Suprapubic skin (tissue), 4 donors: Measurements from ENCODE around the gene TRIM66.

ENCODE experiments used
- CTCF ChIP-seq, 2 donors: fragments of 200-600 bp in 1 of 2; fragments of 450-650 bp in 1 of 2; sonication (generic) in 1 of 2; IDR thresholded peaks; one replicate each; pipeline ENCODE4 v1.5.1; 2016 to 2019; ENCODE audit warnings: antibody characterized with exemption in 2 of 2, mild to moderate bottlenecking in 1 of 2, moderate library complexity in 1 of 2
- EP300 ChIP-seq: sonication (generic); formaldehyde crosslinking; IDR thresholded peaks from one replicate; pipeline ENCODE4 v1.6.1; 2017; ENCODE audit warnings: antibody characterized with exemption
- POLR2A ChIP-seq, 2 donors: fragments of 450-650 bp; IDR thresholded peaks; one replicate each; pipeline ENCODE4 v1.6.1; 2017; ENCODE audit warnings: antibody characterized with exemption in 2 of 2, mild to moderate bottlenecking in 2 of 2, moderate library complexity in 2 of 2
- POLR2AphosphoS5 ChIP-seq, 3 donors: sonication (generic); formaldehyde crosslinking; IDR thresholded peaks; one replicate each; pipeline ENCODE4 v1.6.1; 2017; ENCODE audit warnings: antibody characterized with exemption in 3 of 3

GRCh38 chr11:8719721-8720120 is 37.3 kb upstream of the TRIM66 start:
- TF ChIP-seq CTCF (IDR thresholded peaks at IDR 0.05) (no peak), POLR2A (IDR thresholded peaks at IDR 0.05) (no peak), EP300 (no peak), POLR2AphosphoS5 (IDR thresholded peaks at IDR 0.05) (no peak)
